HepG2 (cell line): Measurements from ENCODE around the gene ZBTB32. TPM values are rescaled to one million over a fixed set of nuclear protein-coding genes. Genes with fewer than 3 reads are reported as not detected.
A peak's percentile ranks its signal among the peaks of the same experiment; 100 is the strongest.

Experiments used
- AGO1 ChIP-seq: fragments of 200-400 bp; formaldehyde crosslinking; IDR thresholded peaks from 2 replicates; pipeline ENCODE4 v1.6.1; 2017; ENCODE audit warnings: mild to moderate bottlenecking, low read depth, low read length, moderate library complexity; ENCODE audit not compliant: poor library complexity, severe bottlenecking
- AKAP8 ChIP-seq: sonication (generic); formaldehyde crosslinking; IDR thresholded peaks from 2 replicates; pipeline ENCODE4 v1.5.1; 2020; ENCODE audit warnings: mild to moderate bottlenecking, missing genetic modification reagents
- ETV5 ChIP-seq: IDR thresholded peaks from 2 replicates; pipeline ENCODE4 v1.6.1; 2018; ENCODE audit warnings: missing biosample characterization, missing genetic modification reagents, inconsistent platforms, borderline replicate concordance
- HNRNPL ChIP-seq: fragments of 200-400 bp; formaldehyde crosslinking; IDR thresholded peaks from 2 replicates; pipeline ENCODE4 v1.6.1; 2017; ENCODE audit warnings: mild to moderate bottlenecking, low read depth, low read length
- HNRNPUL1 ChIP-seq: fragments of 200-400 bp; formaldehyde crosslinking; IDR thresholded peaks from 2 replicates; pipeline ENCODE4 v1.6.1; 2017; ENCODE audit warnings: low read depth, mild to moderate bottlenecking, low read length, moderate library complexity
- PITX1 ChIP-seq: sonication (generic); formaldehyde crosslinking; IDR thresholded peaks from 2 replicates; pipeline ENCODE4 v1.5.1; 2020; ENCODE audit warnings: mild to moderate bottlenecking, missing genetic modification reagents
- SMAD1 ChIP-seq: sonication (generic); formaldehyde crosslinking; IDR thresholded peaks from 2 replicates; pipeline ENCODE4 v1.4.0; 2020; ENCODE audit warnings: missing genetic modification reagents, low read depth, mild to moderate bottlenecking, borderline replicate concordance
- SRF ChIP-seq: IDR thresholded peaks from 2 replicates; pipeline ENCODE4 v1.6.1; 2011; ENCODE audit warnings: mild to moderate bottlenecking, low read depth, low read length, moderate library complexity
- TAF1 ChIP-seq: sonication (generic); formaldehyde crosslinking; IDR thresholded peaks from 2 replicates; pipeline ENCODE4 v1.4.0; 2020; ENCODE audit warnings: missing genetic modification reagents
- ZNF143 ChIP-seq: sonication (generic); formaldehyde crosslinking; IDR thresholded peaks from 2 replicates; pipeline ENCODE4 v1.4.0; 2020; ENCODE audit warnings: missing genetic modification reagents
- ZNF264 ChIP-seq: sonication (generic); formaldehyde crosslinking; IDR thresholded peaks from 2 replicates; pipeline ENCODE4 v1.4.0; 2020; ENCODE audit warnings: missing genetic modification reagents
- ZNF619 ChIP-seq: sonication (generic); formaldehyde crosslinking; IDR thresholded peaks from 2 replicates; pipeline ENCODE4 v1.4.0; 2020; ENCODE audit warnings: mild to moderate bottlenecking, missing genetic modification reagents
- ZNF747 ChIP-seq: sonication (generic); formaldehyde crosslinking; IDR thresholded peaks from 2 replicates; pipeline ENCODE4 v1.8.1; 2023; ENCODE audit warnings: missing genetic modification reagents, mild to moderate bottlenecking, borderline replicate concordance
- ZSCAN22 ChIP-seq: sonication (generic); formaldehyde crosslinking; IDR thresholded peaks from 2 replicates; pipeline ENCODE4 v1.4.0; 2020; ENCODE audit warnings: mild to moderate bottlenecking, missing genetic modification reagents
- polyA plus RNA-seq, 8 experiments: library from polyadenylated mRNA; depleted of rRNA in 3 of 8; stranded (reverse) in 7 of 8; unstranded in 1 of 8; fragments of >200 nt; fragmentation: Illumina TruSeq in 4 of 8; extraction: Trizol in 4 of 8; gene quantifications; 2 replicates each; pipeline versions ENCODE4 v1.2.1 to v1.2.3, GENCODE V29; 2011 to 2016; ENCODE audit warnings: low read depth in 4 of 8, missing spikeins in 1 of 8, mixed read lengths in 1 of 8; ENCODE audit not compliant: insufficient read depth in 1 of 8
- total RNA-seq, 5 experiments: library from RNA; depleted of rRNA; stranded (reverse); fragments of >200 nt; fragmentation: Illumina TruSeq; extraction: Trizol; gene quantifications; 2 replicates each; pipeline ENCODE4 v1.2.3, GENCODE V29; 2016; ENCODE audit warnings: low read depth in 1 of 5
- TF ChIP-seq, protein P1 (sequence below): IDR thresholded peaks from 2 replicates; pipeline ENCODE4 v1.6.1; 2016; ENCODE audit warnings: missing biosample characterization, missing genetic modification reagents, low read depth
- TF ChIP-seq, protein P2 (sequence below): sonication (generic); formaldehyde crosslinking; IDR thresholded peaks from 2 replicates; pipeline ENCODE4 v1.4.0; 2020; ENCODE audit warnings: mild to moderate bottlenecking, missing genetic modification reagents
- TF ChIP-seq, protein P3 (sequence below): sonication (generic); formaldehyde crosslinking; IDR thresholded peaks from 2 replicates; pipeline ENCODE4 v1.9.0; 2021; ENCODE audit warnings: missing genetic modification reagents, borderline replicate concordance
- TF ChIP-seq, protein P4 (sequence below): sonication (generic); formaldehyde crosslinking; IDR thresholded peaks from 2 replicates; pipeline ENCODE4 v1.5.1; 2020; ENCODE audit warnings: mild to moderate bottlenecking, missing genetic modification reagents

ZBTB32 gene
- total and polyA plus RNA-seq, 2 of the 13 experiments (the other 11 are each of a cell fraction or from before 2014, with no cell fraction given), result not detected

DNA sequence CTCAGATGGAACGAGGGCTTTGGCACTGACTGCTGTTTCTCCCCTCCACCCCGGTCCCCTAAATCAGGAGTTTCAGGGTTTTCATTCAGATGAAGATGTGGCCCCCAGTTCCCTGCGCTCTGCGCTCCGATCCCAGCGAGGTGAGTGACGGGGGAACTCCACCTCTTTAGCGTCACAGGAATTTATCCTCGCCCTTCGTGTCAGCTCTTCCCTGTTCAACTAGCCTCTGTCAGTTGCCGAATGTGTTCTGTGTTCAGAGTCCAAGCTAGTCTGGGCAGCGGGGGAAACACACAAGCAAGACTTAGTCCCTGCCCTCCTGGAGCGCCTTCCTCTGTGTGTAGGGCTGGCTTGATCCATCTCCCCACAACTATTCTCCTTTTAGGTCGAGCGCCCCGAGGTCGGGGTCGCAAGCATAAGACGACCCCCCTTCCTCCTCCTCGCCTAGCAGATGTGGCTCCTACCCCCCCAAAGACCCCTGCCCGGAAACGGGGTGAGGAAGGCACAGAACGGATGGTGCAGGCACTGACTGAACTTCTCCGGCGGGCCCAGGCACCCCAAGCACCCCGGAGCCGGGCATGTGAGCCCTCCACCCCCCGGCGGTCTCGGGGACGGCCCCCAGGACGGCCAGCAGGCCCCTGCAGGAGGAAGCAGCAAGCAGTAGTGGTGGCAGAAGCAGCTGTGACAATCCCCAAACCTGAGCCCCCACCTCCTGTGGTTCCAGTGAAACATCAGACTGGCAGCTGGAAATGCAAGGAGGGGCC, 15.2 kb downstream of the ZBTB32 start (continued):
- TF ChIP-seq SRF (no peak), HNRNPUL1 (no peak), AKAP8 (CRISPR knock-in tag) (no peak), ZNF747 (CRISPR knock-in tag) (no peak), ZNF264 (no peak), ZSCAN22 (CRISPR knock-in tag) (no peak), ETV5 (no peak), ZNF619 (CRISPR knock-in tag) (no peak), TAF1 (CRISPR knock-in tag) (no peak), HNRNPL (no peak), PITX1 (CRISPR knock-in tag) (no peak), AGO1 (no peak), SMAD1 (CRISPR knock-in tag) (no peak), ZNF143 (CRISPR knock-in tag) (peak; percentile 57; the same call in 1 of the 2 replicates)
- TF ChIP-seq, protein P1, sequence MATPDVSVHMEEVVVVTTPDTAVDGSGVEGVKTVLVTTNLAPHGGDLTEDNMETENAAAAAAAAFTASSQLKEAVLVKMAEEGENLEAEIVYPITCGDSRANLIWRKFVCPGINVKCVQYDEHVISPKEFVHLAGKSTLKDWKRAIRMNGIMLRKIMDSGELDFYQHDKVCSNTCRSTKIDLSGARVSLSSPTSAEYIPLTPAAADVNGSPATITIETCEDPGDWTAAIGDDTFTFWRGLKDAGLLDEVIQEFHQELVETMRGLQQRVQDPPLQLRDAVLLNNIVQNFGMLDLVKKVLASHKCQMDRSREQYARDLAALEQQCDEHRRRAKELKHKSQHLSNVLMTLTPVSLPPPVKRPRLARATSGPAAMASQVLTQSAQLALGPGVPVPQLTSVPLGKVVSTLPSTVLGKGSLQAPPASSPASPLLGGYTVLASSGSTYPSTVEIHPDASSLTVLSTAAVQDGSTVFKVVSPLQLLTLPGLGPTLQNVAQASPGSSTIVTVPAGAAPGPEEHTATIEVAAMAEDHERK, result no peak
- TF ChIP-seq, protein P2, sequence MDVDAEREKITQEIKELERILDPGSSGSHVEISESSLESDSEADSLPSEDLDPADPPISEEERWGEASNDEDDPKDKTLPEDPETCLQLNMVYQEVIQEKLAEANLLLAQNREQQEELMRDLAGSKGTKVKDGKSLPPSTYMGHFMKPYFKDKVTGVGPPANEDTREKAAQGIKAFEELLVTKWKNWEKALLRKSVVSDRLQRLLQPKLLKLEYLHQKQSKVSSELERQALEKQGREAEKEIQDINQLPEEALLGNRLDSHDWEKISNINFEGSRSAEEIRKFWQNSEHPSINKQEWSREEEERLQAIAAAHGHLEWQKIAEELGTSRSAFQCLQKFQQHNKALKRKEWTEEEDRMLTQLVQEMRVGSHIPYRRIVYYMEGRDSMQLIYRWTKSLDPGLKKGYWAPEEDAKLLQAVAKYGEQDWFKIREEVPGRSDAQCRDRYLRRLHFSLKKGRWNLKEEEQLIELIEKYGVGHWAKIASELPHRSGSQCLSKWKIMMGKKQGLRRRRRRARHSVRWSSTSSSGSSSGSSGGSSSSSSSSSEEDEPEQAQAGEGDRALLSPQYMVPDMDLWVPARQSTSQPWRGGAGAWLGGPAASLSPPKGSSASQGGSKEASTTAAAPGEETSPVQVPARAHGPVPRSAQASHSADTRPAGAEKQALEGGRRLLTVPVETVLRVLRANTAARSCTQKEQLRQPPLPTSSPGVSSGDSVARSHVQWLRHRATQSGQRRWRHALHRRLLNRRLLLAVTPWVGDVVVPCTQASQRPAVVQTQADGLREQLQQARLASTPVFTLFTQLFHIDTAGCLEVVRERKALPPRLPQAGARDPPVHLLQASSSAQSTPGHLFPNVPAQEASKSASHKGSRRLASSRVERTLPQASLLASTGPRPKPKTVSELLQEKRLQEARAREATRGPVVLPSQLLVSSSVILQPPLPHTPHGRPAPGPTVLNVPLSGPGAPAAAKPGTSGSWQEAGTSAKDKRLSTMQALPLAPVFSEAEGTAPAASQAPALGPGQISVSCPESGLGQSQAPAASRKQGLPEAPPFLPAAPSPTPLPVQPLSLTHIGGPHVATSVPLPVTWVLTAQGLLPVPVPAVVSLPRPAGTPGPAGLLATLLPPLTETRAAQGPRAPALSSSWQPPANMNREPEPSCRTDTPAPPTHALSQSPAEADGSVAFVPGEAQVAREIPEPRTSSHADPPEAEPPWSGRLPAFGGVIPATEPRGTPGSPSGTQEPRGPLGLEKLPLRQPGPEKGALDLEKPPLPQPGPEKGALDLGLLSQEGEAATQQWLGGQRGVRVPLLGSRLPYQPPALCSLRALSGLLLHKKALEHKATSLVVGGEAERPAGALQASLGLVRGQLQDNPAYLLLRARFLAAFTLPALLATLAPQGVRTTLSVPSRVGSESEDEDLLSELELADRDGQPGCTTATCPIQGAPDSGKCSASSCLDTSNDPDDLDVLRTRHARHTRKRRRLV (CRISPR knock-in tag), result no peak
- TF ChIP-seq, protein P3, sequence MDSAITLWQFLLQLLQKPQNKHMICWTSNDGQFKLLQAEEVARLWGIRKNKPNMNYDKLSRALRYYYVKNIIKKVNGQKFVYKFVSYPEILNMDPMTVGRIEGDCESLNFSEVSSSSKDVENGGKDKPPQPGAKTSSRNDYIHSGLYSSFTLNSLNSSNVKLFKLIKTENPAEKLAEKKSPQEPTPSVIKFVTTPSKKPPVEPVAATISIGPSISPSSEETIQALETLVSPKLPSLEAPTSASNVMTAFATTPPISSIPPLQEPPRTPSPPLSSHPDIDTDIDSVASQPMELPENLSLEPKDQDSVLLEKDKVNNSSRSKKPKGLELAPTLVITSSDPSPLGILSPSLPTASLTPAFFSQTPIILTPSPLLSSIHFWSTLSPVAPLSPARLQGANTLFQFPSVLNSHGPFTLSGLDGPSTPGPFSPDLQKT (CRISPR knock-in tag), result no peak
- TF ChIP-seq, protein P4, sequence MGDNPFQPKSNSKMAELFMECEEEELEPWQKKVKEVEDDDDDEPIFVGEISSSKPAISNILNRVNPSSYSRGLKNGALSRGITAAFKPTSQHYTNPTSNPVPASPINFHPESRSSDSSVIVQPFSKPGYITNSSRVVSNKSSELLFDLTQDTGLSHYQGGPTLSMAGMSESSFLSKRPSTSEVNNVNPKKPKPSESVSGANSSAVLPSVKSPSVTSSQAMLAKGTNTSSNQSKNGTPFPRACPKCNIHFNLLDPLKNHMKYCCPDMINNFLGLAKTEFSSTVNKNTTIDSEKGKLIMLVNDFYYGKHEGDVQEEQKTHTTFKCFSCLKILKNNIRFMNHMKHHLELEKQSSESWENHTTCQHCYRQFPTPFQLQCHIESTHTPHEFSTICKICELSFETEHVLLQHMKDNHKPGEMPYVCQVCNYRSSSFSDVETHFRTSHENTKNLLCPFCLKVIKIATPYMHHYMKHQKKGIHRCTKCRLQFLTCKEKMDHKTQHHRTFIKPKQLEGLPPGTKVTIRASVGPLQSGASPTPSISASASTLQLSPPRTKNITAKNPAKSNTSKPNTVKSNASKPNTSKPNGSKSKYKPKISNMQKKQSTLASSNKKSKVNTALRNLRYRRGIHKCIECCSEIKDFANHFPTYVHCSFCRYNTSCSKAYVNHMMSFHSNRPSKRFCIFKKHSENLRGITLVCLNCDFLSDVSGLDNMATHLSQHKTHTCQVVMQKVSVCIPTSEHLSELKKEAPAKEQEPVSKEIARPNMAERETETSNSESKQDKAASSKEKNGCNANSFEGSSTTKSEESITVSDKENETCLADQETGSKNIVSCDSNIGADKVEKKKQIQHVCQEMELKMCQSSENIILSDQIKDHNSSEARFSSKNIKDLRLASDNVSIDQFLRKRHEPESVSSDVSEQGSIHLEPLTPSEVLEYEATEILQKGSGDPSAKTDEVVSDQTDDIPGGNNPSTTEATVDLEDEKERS (CRISPR knock-in tag), result no peak
